HG03460 (cell line): Measurements from ENCODE around the gene ADCY6.

Source experiments
- ATAC-seq: cut with Tn5 transposase; IDR thresholded peaks from one replicate; pipeline ENCODE4 v1.9.1; 2021; ENCODE audit not compliant: unreplicated experiment

The ADCY6 gene

DNA sequence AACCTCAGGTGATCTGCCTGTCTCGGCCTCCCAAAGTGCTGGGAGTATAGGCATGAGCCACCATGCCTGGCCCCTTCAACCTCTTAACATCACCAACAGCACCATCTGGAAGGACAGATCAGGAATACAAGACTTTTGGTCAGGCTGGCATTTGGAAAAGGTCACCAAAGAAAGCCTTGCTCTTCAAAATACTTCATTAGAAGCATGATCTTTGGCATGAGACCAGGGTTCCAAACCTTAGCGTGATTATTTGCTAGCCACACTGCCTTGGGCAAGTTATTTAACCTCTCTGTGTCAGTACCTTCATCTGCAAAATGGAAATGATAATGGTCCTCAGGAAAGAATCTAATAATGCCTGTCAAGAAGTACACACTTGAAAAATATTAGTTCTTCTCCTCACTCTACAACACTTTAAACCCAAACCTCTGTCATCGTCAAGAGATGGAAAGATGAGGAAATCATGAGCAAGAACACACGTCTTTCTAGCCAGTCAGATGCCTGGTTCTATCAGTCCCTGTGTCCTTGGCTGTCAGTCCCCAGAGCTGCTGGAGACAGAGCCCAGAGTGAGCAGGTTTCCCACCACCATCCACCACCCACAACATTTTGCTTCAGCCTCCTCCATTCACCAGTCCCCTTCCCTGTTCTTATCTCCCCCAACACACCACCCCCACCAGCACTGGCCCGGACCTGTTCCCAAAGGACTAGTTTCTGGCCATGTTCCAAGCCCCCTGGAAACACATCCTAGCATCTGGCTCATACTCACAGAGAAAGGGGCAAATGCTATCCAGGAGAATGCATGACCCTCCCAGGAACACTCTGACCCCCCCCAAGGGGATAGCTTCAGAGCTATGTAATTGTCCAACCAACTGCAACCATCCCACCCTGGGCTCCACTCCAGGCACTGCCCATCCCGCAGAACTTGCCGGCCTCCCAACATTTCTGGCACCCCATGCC is 2.0 kb downstream of the ADCY6 start:
- ATAC-seq = no peak

GRCh38 chr12:48783432-48783831 is 5.5 kb downstream of the ADCY6 start:
- no peak for ATAC-seq

- no peak for ATAC-seq
Measured at GRCh38 chr12:48782457-48783395, 6.2 kb downstream of the ADCY6 start.

GRCh38 chr12:48781750-48782456 is 7.0 kb downstream of the ADCY6 start:
- ATAC-seq = no peak

DNA sequence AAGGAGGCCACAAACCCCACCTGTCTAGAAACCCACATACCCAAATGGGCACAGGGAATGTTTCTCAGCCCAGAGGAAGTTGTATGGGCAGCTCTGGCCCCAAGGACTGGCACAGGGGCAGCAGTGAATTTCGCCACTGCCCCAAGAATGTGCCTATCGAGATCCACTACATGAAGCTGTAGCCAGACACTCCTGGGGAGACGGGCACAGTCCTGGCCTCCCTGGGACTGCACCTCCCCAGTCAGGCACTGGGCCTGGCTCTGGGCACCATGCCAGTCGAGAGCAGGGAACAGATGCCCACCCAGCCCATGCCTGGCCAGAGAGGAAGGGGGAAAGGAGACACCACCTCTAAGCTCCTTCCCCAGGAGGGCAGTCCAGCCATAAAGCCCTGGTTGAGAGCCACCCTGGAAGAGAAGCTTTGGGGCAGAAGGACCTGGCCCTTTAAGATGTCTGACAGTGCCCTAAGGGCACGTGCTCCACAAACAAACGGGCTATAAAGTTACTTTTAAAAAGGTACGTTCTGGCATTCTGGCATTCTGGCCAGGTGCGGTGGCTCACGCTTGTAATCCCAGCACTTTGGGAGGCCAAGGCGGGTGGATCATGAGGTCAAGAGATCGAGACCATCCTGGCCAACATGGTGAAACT is 8.4 kb downstream of the ADCY6 start:
- no peak for ATAC-seq

GRCh38 chr12:48779869-48780268 is 9.0 kb downstream of the ADCY6 start:
- ATAC-seq = no peak

- no peak for ATAC-seq
Measured at GRCh38 chr12:48777501-48778400, 11.1 kb downstream of the ADCY6 start.

GRCh38 chr12:48776956-48777355 is 11.9 kb downstream of the ADCY6 start:
- no peak for ATAC-seq

- no peak for ATAC-seq
Measured at GRCh38 chr12:48775991-48776649, 12.8 kb downstream of the ADCY6 start.

- no peak for ATAC-seq
Measured at GRCh38 chr12:48775299-48775698, 13.6 kb downstream of the ADCY6 start.

DNA sequence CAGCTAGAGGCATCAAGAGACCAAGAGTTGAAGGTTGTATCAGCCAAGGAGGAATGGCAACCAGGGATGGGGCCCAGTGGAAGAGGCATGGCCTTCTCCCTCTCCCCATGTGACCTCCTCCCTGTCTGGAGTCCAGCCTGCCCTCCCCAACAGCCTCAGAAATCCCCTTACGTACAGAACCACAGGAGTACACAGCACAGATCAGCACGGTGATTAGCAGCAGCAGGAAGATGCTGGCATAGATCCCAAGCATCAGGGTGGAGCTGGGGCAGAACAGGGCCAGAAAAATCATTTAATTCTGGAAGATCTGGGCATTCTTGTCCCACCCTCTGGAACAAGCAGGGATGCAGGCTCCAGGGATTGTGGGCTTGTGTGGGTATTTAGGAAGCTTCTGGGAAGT is 14.4 kb downstream of the ADCY6 start:
- no peak for ATAC-seq

DNA sequence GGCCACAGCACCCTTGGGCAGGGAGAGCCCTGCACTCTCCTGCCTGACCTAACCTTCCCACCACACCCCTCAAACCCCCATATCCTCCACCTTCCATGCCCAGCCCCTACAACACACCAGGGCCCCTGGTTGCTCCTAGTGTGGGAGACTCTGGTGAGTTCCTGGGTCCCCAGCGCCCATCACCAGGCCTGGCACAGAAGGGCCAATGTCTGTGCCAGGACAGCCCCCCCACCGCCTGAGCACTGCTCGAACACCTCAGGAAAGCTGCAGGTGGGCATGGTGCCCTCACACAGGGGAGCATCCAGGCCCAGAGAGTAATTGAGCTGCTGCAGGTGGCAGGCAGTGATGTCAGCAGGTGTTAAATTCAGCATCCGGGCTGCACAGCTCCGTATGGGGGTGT is 15.2 kb downstream of the ADCY6 start:
- no peak for ATAC-seq

DNA sequence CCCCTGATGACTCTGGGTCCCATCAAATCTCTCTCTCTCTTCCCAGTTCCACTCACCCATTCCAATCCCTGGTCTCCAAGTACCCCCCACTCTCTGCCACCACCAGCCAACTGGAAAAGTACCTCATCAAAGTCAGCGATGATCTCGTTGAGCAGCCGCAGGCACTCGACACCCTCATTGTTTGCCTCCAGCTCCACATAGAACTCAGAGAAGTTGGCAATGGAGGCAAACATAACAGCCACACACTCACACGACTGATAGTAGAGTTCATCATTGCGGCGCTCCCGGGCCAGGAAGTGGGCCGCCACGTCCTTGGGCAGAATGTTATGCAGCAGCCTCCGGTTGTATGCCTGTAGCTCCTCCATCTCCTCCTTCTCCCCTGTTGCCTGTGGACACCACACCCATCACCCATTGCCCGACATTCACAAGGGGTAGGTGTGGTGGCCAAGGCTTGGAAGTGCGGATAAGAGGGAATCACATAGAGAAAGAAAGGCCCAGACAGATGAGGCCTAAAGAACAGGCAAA is 17.2 kb downstream of the ADCY6 start:
- no peak for ATAC-seq

- ATAC-seq = no peak
Measured at GRCh38 chr12:48770756-48771155, 18.1 kb downstream of the ADCY6 start.

DNA sequence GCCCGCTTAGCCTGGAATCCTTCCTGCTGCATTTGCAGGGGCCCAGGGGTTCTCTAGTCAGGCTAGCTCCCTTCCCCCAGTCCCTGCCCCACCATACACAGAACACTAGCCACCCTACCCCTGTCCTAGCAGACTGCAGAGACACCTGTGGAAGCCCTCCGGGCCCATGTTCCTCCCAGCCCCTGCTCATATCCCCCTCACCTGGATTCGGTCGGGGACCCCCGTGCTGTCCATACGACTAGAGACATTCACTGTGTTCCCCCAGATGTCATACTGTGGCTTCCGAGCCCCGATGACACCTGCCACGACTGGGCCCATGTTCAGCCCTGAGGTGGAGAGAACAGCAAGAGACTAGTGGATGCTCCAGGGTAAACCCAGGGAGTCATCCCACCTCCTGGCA is 20.2 kb downstream of the ADCY6 start:
- no peak for ATAC-seq

- ATAC-seq = no peak
Measured at GRCh38 chr12:48768147-48768546, 20.7 kb downstream of the ADCY6 start.

DNA sequence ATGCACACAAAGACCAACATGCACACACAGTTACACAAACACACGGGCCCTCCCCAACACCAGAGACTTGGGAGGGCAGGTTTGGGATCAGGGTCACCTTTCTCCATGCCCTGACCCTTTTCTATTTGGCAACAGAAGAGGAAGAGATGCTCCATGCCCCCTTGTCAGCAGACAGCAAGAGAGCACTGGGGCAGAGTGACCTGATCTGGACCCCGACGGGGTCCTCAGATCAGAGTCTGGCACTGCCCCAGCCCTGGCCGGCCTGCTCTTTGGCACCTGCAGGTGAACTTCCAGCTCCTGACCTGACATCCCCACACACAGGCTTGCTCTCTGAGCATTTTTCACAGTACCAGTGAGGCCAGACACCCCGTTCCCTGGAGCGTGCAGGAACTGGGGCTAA is 21.4 kb downstream of the ADCY6 start:
- ATAC-seq = no peak

GRCh38 chr12:48767047-48767446 is 21.8 kb downstream of the ADCY6 start:
- ATAC-seq = no peak

DNA sequence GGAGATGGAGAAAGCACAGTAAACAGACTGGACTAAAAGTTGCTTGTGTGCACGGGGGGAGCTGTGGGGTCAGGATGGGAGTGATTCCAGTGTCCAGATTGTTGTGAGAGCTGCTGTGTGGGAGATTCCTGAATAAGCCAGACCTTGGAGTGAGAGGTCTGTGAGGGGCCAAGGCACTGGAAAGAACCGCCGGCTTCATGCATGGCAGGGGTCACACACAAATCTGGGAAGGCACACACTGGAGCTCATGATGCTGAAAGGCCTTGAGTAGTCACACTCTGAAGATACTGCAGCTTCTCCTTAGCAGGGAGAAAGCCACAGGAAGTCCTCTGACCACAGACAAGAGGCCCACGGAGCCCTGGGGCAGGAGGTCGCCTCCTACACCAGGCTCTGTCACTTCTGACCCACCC is 23.1 kb downstream of the ADCY6 start:
- no peak for ATAC-seq
